ENCODE measurements around the gene ZGLP1.
"Not testable (repeated sequence)": the region's sequence is repeated elsewhere in the genome, so short reads cannot be mapped to it uniquely, and the experiment has no call there.

The ZGLP1 gene

DNA sequence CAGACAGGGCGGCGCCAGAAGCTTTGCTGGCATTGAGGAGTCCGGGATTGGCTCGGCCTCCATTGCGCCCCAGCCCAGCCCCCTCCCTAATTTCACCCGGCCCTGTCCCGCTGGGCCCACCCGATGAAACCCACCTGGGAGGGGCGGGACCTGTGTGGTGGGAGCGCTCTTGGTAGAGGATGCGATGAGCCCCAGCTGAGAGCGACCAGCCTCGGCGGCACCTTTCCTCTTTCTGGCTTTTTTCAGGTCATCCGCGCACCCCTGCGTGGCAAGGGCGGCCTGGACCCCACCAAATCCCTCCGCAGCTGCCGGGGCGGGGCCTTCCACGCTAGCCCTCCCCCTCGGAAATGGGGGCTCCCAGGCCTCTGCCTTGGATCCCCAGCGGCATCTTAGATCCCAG lies at the start of gene ZGLP1:
TSS of gene ZGLP1 (minus strand) at position 393 of the 400 bp plus-strand sequence.
- DNase-seq = no peak

DNA sequence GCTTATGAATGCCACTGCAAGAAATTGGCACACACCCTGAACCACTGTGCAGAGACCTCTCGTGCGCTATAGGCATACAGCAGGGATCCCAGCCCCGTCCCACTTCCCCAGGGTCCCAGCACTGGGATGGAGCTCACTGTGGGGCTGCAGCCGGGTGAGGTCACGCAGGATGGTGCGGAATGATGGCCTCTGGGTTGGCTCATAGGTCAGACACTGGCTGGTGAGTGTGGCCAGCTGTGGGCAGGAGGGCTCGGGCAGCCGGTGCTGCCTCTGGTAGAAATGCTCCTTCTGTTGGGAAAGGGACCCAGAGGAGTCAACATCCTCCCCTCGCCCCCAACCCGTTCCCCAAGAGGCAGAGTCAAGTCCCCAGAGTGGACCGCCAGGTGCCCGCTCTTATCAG lies 46.8 kb upstream of the ZGLP1 start:
- DNase-seq = no peak

DNA sequence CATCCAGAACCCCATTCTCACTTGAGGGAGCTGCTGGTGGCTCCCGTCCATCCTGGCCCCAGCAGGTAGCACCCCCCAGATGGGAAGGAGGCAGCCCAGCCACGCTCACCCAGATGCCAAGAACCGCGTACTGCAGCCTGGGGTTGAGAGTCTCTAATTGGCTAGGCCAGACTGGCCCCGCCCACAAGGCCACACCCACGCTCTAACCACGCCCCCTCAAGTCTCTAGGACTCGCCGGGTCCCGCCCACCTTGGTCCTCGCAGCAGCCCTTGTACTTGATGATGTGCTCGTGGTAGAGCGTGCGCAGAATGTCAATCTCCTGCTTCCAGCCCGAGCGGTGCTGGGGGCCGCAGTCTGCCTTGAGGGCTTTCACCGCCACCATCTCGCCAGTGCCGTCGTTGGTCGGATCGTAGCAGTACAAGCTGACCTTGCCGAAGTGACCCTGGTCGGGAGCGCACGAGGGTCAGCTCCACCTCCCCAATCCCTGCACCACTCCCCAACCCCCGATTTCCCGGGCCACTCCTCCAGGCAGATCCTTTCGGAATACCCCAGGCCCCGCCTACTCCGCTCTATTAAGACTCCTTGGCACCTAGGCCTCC lies 44.3 kb upstream of the ZGLP1 start:
- no peak for DNase-seq

DNA sequence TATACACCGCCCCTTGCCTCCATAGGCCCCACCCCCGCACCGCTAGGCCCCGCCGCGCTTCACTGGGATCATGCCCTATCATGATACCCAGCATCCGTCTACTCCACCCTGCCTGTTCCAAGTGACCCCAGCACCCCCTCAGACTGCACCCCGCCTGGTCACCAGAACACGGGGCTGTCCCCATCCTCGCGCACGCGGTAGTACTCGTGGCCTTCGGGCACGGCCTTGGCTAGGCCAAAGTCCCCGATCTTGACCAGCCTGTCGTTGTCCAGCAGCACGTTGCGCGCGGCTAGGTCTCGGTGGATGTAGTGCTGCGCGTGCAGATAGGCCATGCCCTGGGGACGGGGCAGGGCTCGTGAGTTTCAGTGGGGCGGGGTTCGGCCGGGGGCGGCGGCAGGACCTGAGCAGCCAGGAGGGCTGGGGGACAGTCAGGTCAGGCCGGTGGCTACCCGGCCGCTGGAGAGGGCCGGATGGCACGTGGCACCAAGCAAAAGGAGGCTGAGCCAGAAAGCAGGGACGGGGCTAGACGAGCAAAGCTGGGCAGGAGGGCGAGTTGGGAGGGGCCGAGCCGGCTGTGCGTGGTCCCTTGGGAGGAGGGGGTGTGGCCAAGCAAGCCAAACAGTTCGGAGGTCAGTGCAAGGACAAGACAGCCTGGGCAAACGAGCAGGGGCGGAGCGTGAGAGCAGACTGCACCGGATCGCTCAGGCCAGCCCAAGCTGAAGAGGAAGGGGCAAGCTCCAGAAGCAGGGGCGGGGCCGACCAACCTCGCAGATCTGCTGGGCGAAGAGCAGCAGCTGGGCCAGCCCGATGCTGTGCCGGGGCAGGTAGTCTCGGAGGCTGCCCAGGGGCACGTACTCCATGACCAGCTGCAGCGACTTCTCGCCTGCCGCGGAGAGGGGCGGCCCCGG lies 43.4 kb upstream of the ZGLP1 start:
- no peak for DNase-seq

DNA sequence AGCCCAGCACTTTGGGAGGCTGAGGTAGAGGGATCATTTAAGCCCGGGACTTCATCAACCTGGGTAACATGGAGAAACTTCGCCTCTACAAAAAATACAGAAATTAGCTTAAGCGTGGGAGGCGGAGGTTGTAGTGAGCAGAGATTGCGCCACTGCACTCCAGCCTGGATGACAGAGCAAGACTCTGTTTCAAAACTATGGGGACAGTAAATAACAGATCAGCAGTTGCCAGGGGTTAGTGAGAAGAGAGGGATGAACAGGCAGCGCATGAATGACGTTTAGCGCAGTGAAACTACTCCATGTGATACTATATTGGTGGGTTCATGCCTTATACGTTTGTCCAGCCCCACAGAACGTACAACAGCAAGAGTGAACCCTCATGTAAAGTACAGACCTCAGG lies 36.9 kb upstream of the ZGLP1 start:
- DNase-seq = no peak

DNA sequence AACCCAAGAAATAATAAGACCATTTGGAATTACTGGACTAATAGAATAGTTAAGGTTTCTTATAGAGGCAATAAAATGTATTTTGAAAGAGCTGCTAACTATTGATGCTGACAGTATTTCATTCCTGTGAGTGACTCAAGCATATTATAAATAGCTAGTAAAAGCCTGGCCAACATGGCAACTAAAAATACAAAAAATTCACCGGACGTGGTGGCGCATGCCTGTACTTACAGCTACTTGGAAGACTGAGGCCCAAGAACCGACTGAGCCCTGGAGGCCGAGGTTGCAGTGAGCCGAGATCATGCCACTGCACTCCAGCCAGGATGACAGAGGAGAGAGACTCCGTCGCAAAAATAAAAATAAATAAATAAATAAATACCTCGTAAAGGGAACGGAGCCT lies 35.2 kb upstream of the ZGLP1 start:
- no peak for DNase-seq

DNA sequence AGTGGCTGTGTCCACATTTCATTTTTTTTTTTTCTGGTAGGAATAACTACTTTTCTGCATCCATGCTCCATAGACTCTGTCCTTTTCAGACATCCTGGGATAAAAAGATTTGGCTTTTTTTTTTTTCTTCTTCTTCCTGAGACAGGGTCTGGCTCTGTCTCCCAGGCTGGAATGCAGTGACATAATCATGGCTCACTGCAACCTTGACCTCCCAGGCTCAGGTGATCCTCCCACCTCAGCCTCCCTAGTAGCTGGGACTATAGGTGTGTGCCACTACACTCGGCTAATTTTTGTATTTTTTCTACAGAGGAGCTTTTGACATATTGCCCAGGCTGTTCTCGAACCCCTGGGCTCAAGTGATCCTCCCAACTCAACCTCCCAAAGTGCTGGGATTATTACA lies 33.9 kb upstream of the ZGLP1 start:
- DNase-seq = no peak

DNA sequence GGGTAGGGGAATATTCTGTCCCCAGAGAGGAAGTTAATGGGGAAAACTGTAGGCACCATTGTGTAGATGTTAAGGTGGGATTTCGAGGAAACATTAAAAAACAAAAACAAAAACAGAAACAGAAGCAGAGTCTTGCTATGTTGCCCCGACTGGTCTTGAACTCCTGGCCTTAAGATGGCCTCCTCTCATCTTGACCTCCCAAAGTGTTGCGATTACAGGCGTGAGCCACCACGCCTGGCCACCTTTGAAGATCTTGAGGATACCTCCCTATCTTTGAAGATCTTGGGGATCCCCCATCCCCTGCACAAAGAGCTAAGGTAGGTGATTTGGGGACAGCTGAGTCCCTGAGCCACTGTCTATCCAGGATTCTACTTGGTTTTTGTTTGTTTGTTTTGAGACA lies 30.4 kb upstream of the ZGLP1 start:
- no peak for DNase-seq

DNA sequence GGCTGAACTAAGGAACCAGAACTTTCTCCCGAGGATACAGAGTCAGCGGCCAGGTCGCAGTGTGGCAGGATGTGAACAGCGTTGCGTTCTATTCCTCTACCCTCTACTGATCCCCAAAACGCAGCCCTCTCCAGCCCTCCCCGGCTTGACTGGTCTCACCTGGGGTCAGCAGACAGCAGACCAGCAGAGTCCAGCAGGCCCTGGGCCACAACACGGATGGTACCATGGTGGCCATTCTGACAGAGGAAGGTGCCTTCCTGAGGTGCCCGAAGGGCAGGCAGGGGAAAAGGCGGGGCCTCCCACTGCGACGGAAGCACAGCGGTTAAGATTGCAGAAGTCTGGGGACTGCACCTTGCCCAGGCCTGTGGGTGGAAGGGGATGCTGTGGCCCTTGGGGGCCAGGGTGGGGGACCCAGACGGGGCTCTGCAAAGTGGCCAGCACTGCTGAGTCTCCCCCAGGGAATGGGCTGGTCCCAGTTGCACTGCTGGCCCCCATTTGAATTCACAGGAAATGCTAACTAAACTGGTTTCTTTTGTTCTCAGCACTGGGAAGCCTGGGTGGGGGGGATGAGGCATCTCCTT lies 29.9 kb upstream of the ZGLP1 start, which contains the start of gene ICAM3:
TSS of gene ICAM3 (minus strand) at position 245 of the 581 bp plus-strand sequence. CDS start at position 235, 10 bp downstream.
- DNase-seq = no peak

DNA sequence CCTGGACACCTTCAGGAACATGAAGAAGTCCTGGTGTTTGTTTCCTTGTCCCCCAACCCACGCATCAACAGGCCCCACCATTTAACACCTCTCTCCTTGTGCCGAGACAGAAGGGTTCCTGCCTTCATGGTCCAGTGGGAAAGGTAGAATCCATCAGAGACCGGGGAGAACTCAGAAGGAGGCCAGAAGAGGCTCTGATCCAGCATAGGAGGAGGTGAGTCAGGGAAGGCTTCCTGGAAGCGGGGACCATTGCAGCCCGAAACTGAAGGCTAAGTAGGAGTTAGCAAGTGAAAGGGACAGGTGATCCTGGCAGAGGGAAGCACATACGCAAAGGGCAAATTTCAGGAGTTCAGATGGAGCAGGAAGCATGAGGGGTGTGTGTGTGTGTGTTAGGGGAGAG lies 29.3 kb upstream of the ZGLP1 start:
- DNase-seq = no peak

DNA sequence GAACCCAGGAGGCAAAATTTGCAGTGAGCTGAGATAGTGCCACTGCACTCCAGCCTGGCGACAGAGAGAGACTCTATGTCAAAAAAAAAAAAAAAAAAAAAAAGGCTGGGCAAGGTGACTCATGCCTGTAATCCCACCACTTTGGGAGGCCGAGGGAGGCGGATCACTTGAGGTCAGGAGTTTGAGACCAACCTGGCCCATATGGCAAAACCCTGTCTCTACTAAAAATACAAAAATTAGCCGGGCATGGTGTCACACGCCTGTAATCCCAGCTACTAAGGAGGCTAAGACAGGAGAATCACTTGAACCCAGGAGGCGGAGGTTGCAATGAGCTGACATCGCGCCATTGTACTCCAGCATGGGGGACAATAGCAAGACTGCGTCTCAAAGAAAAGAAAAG lies 27.1 kb upstream of the ZGLP1 start:
- DNase-seq = not testable (repeated sequence)

DNA sequence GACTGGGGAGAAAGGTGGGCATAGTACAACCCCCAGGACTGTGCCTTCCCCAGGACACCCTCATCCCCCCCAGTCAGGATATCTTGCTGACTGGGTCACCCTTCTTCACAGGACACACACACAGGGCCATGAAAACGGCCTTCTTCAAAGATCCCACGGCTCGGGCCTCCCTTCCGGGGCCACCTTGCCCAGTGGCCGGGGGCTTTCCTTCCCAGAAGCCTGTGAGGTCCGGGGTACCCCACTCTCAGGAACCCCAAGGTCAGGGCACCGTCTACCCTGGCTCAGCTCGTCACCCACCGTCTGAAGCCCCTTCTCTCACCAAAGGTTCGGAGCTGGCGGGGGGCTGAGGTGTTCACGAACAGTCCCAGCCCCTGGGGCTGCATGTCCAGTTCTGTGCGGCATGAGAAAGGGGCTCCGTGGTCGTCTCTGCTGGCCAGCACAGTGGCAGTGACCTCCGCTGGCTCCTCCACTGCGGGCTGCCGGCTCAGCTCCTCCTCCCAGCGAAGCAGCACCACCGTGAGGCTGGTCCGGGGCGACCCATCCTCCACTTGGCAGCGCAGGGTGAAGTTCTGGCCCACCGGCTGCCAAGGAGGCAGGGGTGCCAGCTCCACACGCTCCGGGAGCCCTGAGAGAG lies 25.9 kb upstream of the ZGLP1 start:
- no peak for DNase-seq

DNA sequence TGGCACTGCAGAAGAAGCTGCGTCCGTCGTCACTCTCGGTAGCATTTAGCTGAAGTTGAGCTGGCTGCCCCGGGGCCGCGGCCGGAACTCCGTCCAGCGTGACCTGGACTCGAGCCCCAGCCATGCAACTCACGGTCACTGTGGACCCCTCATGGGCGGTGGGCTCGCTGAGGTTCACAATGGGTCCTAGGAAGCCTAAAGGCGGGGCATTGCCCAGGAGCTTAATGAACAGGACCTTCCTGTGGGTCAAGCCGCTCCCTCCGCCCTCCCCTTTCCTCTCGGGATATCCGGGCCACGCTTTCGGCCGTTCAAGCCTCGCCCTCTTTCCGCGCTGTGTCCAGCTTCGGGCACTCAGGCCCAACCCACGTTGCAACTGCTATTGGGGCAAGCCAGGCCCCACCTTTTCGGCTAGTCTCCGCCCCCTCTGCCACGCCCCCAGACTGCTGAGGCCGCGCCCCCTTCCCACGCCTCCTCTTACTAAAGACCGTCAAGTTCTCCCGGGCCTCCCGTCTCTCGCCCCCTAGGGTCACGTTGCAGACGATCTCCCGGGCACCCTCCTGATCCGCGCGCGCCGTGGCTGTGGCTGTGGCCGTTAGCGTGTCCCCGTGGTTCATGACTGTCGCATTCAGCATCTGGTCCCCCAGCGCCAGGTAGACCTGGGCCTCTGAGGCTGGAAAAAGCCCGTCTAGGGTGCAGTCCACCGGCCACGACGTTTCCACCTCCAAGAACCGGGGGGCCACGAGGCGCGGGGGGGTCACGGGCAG lies 25.2 kb upstream of the ZGLP1 start:
- DNase-seq = peak; percentile 50

DNA sequence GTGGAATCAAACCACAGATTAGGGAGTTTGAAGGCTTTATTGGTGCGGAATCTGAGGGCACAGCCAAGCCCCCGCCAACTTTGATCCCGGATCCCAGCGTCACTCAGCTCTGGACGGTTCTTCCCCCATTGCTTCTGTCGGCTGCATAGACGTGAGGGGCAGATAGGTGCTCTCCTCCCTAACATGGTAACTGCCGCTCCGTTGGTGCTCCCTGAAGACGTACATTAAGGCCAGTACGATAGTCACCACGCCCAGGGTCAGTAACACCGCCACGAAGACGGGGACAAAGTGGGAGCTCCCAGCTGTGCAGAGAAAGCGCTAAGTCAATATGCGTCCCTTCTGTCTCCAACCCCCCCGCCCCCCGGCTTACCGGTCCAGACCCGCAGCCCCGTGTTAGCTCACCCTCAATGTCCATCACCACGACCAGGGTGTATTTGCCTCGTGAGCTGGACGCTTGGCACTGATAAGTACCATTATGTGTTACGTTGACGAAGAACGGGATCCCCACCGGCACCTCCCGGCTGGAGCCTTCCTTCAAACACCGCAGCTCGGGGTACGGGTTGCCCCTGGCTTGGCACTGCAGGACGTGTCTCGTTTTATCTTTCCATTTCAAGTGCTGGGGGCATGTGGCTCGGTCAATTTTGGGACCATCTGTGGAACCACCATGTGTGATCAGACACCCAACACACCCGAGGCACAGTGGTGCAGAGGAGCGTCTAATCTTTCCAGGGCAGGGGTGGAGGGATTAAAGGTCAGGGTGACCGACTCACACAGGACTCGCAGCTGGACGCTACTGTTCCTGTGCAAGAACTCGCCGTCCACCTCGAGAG lies 24.4 kb upstream of the ZGLP1 start:
- DNase-seq = no peak

DNA sequence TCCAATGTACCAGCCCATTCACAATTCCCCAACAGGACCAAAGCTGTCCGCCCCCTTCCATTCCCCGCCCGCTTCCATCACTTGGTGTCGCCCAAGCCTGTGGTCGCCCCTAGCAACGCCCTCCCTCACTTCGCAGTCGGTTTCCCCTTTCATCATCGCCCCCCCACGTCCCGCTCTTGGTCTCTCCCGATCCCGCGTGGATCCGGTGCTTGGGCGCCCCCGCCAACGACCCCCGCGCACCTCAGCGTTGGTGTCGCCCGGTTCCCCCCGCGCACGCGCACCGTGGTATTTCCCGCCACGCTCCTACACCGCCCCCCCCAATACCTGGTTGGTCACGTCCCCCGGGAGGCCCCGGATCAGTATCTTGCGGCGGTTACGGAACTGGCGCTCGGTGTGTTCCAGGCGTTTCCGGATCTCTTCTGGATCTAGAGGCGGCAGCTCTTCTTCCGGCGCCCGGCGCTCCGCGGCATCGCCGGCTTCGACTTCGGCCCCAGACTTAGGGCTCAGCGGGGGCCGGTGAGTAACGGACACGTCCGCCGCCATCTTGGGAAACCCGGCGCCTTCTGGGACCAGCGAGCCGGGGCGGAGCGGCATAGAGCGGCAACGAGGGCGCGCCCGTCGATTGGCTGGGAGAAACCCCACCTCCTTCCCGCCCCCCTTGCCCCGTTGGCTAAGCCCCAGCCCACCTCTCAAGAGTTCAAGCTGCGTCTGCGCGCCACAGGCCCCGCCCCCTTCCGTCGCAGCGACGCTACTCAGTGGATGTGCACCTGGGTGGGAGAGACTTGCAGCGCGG lies 23.5 kb upstream of the ZGLP1 start, which contains the start of gene RAVER1:
TSS of gene RAVER1 (minus strand) at position 565 of the 793 bp plus-strand sequence. CDS start at position 543, 22 bp downstream.
- peak; percentile 79 for DNase-seq

DNA sequence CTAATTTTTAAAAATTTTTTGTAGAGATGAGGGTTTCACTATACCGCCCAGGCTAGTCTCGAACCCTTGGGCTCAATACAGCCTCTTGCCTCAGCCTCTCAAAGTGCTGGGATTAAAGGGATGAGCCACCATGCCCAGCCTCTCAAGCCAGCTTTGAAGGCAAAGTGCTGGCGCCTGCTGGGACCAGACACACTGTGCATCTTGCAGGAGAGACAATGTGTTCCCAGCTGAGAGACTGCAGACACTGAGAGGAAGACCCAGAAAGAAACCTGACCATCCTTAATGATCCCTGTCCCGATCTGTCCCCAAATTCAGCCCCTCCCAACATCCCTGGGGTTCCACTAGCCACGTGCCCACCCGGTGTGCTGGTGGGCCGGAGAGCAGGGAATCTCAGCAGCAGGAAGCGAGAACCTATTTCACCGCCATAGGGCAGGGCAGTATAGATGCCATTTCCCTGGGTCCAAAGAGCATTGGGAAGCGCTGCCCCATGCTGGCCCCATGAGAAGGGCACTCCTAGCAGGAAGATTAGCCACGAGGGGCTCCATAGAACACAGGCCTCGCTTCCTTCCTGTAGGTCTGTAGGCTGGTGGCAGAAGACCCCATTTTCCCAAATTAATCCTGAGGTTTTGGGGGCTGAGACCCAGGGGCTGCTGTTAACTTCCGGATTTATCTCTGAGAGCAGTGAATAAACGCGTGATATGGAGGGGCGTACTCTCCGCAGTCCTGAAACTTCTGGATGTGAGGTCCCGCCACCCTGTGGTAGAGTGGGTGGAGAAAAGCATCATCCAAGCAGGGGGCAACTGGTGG lies 22.7 kb upstream of the ZGLP1 start:
- no peak for DNase-seq

DNA sequence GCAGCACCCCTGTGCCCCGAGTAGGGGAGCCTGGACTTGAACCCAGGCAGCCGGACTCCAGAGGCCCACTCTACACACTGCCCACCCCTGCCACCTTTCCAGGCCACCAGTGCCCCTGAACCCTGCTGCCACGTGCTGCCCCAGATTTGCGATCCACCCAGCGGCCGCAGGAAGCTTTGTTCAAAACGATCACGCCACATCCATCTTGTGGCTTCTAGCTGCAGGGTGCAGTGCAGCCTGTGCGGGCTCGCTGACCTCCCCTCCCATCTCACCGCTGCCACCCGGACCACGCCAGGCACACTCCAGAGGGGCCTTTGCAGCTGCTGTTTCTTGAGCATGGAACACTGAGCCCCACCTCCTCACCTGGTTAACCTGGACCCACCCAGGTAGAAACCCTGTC lies 19.9 kb upstream of the ZGLP1 start:
- no peak for DNase-seq

DNA sequence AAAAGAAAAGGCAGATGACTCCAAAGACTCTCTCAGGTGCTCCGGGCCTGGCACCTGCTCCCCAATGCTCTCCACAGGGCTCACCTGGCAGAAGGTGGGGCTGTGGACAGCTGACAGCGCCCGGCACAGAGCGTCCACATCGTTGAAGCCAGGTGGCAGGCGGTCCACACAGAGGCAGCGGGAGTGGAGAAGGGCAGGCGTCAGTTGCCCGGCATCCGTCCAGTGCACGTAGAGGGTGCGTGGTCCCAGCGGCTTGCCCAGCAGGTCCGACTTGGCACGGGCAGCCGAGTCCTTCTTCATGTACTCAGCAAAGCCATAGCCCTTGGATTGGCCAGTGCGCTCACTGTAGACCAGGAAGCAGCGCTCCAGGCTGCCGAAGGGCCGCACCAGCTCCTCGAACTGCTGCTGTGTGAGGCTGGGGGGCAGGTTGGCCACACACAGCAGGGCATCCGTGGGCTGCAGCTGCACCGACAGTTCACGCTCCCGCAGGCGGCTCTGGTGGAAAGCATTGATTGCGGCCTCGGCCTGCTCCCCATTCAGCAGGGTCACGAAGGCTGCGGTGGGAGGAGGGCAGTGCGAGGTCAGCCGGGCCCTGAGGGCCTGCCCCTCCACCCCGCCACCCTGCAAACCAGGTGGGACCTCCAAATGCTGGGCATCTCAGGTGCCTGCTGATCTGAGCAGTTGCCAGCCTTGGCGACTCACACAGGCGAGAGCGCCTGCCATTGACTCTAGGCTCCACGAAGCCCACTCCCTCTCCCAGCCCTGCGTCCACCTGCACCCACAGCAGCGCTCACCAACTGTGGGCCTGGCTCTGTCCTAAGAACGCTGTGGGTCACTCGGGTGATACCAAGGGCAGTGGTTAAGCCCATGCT lies 19.2 kb upstream of the ZGLP1 start:
- DNase-seq = no peak

DNA sequence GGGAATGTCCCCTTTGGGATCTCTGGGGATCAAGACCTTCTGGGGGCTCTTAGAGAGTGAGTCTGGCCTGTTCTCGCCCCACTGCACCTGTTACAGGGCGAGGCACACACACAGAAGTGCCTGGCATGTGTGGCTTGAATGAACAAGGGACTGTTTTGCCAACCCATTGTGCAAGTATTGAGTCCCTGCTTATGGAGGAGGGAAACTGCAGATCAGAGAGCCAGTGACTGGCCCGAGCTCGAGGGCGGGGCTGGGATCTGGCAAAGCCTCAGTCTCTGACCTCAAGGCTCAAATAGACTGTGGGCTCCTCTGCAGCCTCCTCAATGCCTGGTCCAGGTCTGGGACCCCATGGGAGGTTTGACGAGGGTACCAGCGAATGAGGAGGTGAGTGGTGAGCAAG lies 18.2 kb upstream of the ZGLP1 start:
- no peak for DNase-seq
